HepG2 (cell line): Measurements from ENCODE around the gene DRAXIN. TPM values are rescaled to one million over a fixed set of nuclear protein-coding genes. Genes with fewer than 3 reads are reported as not detected.
"Not testable (repeated sequence)": the region's sequence is repeated elsewhere in the genome, so short reads cannot be mapped to it uniquely, and the experiment has no call there.

Source experiments
- ATAC-seq: fragments of 200-7000 bp; cut with Tn5 transposase; 3 replicates; pipeline ENCODE4 v1.9.1; 2020; ENCODE audit warnings: mild to moderate bottlenecking, moderate library complexity
- BruUV-seq: library from RNA; stranded (reverse); fragments of 400-500 nt; replicated peaks from 2 replicates; lab custom pipeline; 2021; lab: Mats Ljungman, UMichigan
- CTCF ChIA-PET: fragments of 300-600 bp; formaldehyde crosslinking; extraction: SDS; loops from one replicate; lab custom pipeline; 2021; ENCODE audit warnings: low total read pairs, inconsistent platforms, low intra/inter-chr PET ratio; lab: Yijun Ruan, JAX
- POLR2A ChIA-PET: fragments of 350-600 bp; sonication (Branson Sonifier 250); formaldehyde crosslinking; loops from one replicate; lab custom pipeline; 2020; ENCODE audit warnings: antibody characterized with exemption, inconsistent platforms; lab: Yijun Ruan, JAX
- DNase-seq: peaks from one replicate; pipeline ENCODE4 v3.0.0-alpha.2; 2015; ENCODE audit warnings: low spot score
- FAIRE-seq: peaks from 3 replicates; lab custom pipeline; 2011; peaks lifted over from hg19 to GRCh38; lab: Jason Lieb, UNC
- H2AFZ ChIP-seq: one replicate; pipeline ENCODE4 v1.6.1; 2011; ENCODE audit warnings: low read length, inconsistent platforms
- H3K27ac ChIP-seq: fragments of 300-600 bp; 3 replicates; pipeline ENCODE4 v1.8.0; 2011; ENCODE audit warnings: mixed run types, mild to moderate bottlenecking, mixed read lengths, low read length, inconsistent platforms; ENCODE audit not compliant: insufficient read depth; ENCODE audit errors: extremely low read length
- H3K27me3 ChIP-seq, 2 experiments: fragments of 200-600 bp in 1 of 2; 2 replicates in 1 of 2; 3 replicates in 1 of 2; pipeline versions ENCODE4 v1.6.0 to v1.8.0; 2011; ENCODE audit warnings: low read length in 2 of 2, mild to moderate bottlenecking in 2 of 2, moderate library complexity in 2 of 2, inconsistent platforms in 1 of 2; ENCODE audit not compliant: insufficient read depth in 2 of 2, control insufficient read depth in 1 of 2
- H3K36me3 ChIP-seq, 2 experiments: fragments of 200-600 bp in 1 of 2; replicated peaks in 1 of 2; 2 replicates in 1 of 2; 3 replicates in 1 of 2; pipeline versions ENCODE4 v1.5.1 to v1.8.0; 2011; ENCODE audit warnings: low read length in 2 of 2, inconsistent platforms in 1 of 2; ENCODE audit not compliant: insufficient read depth in 2 of 2, control insufficient read depth in 1 of 2
- H3K4me1 ChIP-seq: 2 replicates; pipeline ENCODE4 v1.5.1; 2012; ENCODE audit warnings: low read length, inconsistent platforms; ENCODE audit not compliant: insufficient read depth
- H3K4me2 ChIP-seq: 2 replicates; pipeline ENCODE4 v1.6.0; 2011; ENCODE audit warnings: low read depth, low read length, inconsistent platforms
- H3K4me3 ChIP-seq, 3 experiments: fragments of 200-600 bp in 1 of 3; sonication (generic), shearing (Covaris generic) in 1 of 3; replicated peaks in 1 of 3; 2 replicates each; pipeline ENCODE4 v1.5.1; 2011 to 2016; ENCODE audit warnings: low read length in 3 of 3, inconsistent platforms in 2 of 3, low read depth in 2 of 3, mild to moderate bottlenecking in 2 of 3, control low read depth in 1 of 3, mixed read lengths in 1 of 3; ENCODE audit not compliant: insufficient read depth in 1 of 3
- H3K79me2 ChIP-seq: one replicate; pipeline ENCODE4 v1.6.1; 2011; ENCODE audit warnings: low read length, inconsistent platforms; ENCODE audit not compliant: insufficient read depth
- H3K9ac ChIP-seq: 2 replicates; pipeline ENCODE4 v1.6.0; 2011; ENCODE audit warnings: mild to moderate bottlenecking, low read depth, low read length, inconsistent platforms; ENCODE audit not compliant: insufficient read depth
- H3K9me3 ChIP-seq: 2 replicates; pipeline ENCODE4 v1.5.1; 2012; ENCODE audit warnings: mild to moderate bottlenecking, low read length
- H4K20me1 ChIP-seq: 2 replicates; pipeline ENCODE4 v1.6.0; 2011; ENCODE audit warnings: inconsistent platforms, mild to moderate bottlenecking, low read length, moderate library complexity; ENCODE audit not compliant: insufficient read depth
- CTCF ChIP-seq: sonication (generic); formaldehyde crosslinking; IDR thresholded peaks from 2 replicates; pipeline ENCODE4 v1.5.0; 2020; ENCODE audit warnings: mild to moderate bottlenecking, missing genetic modification reagents, moderate library complexity
- KDM1A ChIP-seq: IDR thresholded peaks from 2 replicates; pipeline ENCODE4 v1.6.1; 2016; ENCODE audit warnings: missing compliant biosample characterization
- MIER2 ChIP-seq: IDR thresholded peaks from 2 replicates; pipeline ENCODE4 v1.6.1; 2016; ENCODE audit warnings: missing biosample characterization, missing genetic modification reagents
- POLR2A ChIP-seq, 2 experiments: IDR thresholded peaks; 2 replicates each; pipeline ENCODE4 v1.6.1; 2011; ENCODE audit warnings: low read depth in 2 of 2, low read length in 2 of 2, mild to moderate bottlenecking in 1 of 2, moderate library complexity in 1 of 2; ENCODE audit not compliant: insufficient read depth in 1 of 2
- RAD21 ChIP-seq: fragments of 450-650 bp; formaldehyde crosslinking; IDR thresholded peaks from 2 replicates; pipeline ENCODE4 v1.5.0; 2020; ENCODE audit warnings: mild to moderate bottlenecking
- SMC3 ChIP-seq: IDR thresholded peaks from 2 replicates; pipeline ENCODE4 v1.6.1; 2011; ENCODE audit warnings: low read length, improper control_type of control experiment
- STAG1 ChIP-seq: sonication (generic); formaldehyde crosslinking; IDR thresholded peaks from 2 replicates; pipeline ENCODE4 v1.4.0; 2020; ENCODE audit warnings: missing genetic modification reagents
- TSC22D2 ChIP-seq: sonication (generic); formaldehyde crosslinking; IDR thresholded peaks from 2 replicates; pipeline ENCODE4 v1.5.1; 2020; ENCODE audit warnings: missing genetic modification reagents, mild to moderate bottlenecking, borderline replicate concordance
- ZFY ChIP-seq: sonication (generic); formaldehyde crosslinking; IDR thresholded peaks from 2 replicates; pipeline ENCODE4 v1.4.0; 2020; ENCODE audit warnings: missing genetic modification reagents
- ZNF574 ChIP-seq: sonication (generic); formaldehyde crosslinking; IDR thresholded peaks from 2 replicates; pipeline ENCODE4 v1.4.0; 2020; ENCODE audit warnings: missing genetic modification reagents
- ZNF580 ChIP-seq: IDR thresholded peaks from 2 replicates; pipeline ENCODE4 v1.6.1; 2016; ENCODE audit warnings: low read depth, borderline replicate concordance
- ZNF629 ChIP-seq: sonication (generic); formaldehyde crosslinking; conservative IDR thresholded peaks from 2 replicates; pipeline ENCODE4 v1.5.0; 2020; ENCODE audit warnings: missing genetic modification reagents
- ZNF746 ChIP-seq: sonication (generic); formaldehyde crosslinking; IDR thresholded peaks from 2 replicates; pipeline ENCODE4 v1.8.0; 2022; ENCODE audit warnings: mild to moderate bottlenecking, missing genetic modification reagents
- WGBS: methylation state at CpG from one replicate; pipeline ENCODE4 v1.1.6; 2017; ENCODE audit warnings: low lambda C conversion rate; 5-methylcytosine and 5-hydroxymethylcytosine counted together
- in situ Hi-C: cut with HindIII; loops from 2 replicates; pipeline ENCODE4 v1.10.0; 2017; ENCODE audit warnings: low pct_unique_long_range_greater_than_20kb; ENCODE audit not compliant: extremely low pct_ligation_motif_present
- intact Hi-C: fragments of 100-400 bp; cut with micrococcal nuclease; formaldehyde crosslinking; loops from one replicate; pipeline ENCODE4 v1.10.0; 2022; ENCODE audit not compliant: unreplicated experiment
- polyA plus RNA-seq, 8 experiments: library from polyadenylated mRNA; depleted of rRNA in 3 of 8; stranded (reverse) in 7 of 8; unstranded in 1 of 8; fragments of >200 nt; fragmentation: Illumina TruSeq in 4 of 8; extraction: Trizol in 4 of 8; gene quantifications; 2 replicates each; pipeline versions ENCODE4 v1.2.1 to v1.2.3, GENCODE V29; 2011 to 2016; ENCODE audit warnings: low read depth in 4 of 8, missing spikeins in 1 of 8, mixed read lengths in 1 of 8; ENCODE audit not compliant: insufficient read depth in 1 of 8
- total RNA-seq, 5 experiments: library from RNA; depleted of rRNA; stranded (reverse); fragments of >200 nt; fragmentation: Illumina TruSeq; extraction: Trizol; gene quantifications; 2 replicates each; pipeline ENCODE4 v1.2.3, GENCODE V29; 2016; ENCODE audit warnings: low read depth in 1 of 5
- TF ChIP-seq, protein P1 (sequence below): sonication (generic); formaldehyde crosslinking; IDR thresholded peaks from 2 replicates; pipeline ENCODE4 v1.4.0; 2020; ENCODE audit warnings: low read depth, missing genetic modification reagents

DRAXIN gene
- total and polyA plus RNA-seq, 2 of the 13 experiments (the other 11 are each of a cell fraction or from before 2014, with no cell fraction given): 0.02 TPM; not detected in 1

DNA sequence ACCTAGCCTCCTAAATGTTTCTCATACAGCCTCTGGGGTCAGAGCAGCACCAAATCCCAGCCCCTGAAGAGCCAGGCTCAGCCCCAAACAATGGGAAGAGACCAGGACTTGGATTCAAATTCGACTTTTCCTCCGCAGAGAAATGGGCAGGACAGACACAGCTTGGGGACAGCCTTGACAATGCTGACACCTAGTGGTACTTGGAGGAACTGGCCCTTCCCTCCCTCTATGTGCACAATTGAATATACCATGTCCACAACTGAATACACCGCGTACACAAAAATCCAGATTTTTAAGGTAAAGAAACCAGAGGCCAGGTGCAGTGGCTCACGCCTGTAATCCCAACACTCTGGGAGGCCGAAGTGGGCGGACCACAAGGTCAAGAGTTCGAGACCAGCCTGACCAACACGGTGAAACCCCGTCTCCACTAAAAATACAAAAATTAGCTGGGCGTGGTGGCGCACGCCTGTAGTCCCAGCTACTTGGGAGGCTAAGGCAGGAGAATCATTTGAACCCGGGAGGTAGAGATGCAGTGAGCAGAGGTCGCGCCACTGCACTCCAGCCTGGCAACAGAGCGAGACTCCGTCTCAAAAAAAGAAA is 49.0 kb upstream of the DRAXIN start:
- in situ Hi-C loops: loop anchor here (5.0 to 25.0 kb wide), 3 partner anchors 300 to 605 kb away; partner anchors contain the start of gene MASP2
- intact Hi-C loops: loop anchor here (1.0 kb wide), 1 partner anchor 305 kb away; no protein-coding TSS in a partner anchor
- POLR2A ChIA-PET: interaction anchor here (0.7 kb wide), 1 partner anchor 11 kb away, joined by 4 read pairs; no protein-coding TSS in a partner anchor
- TF ChIP-seq ZNF574 (CRISPR knock-in tag): 0 out of 2 replicates have a peak, but pooled peaks have one; percentile 27
- TF ChIP-seq ZFY: peak; percentile 22; the same call in 1 of the 2 replicates
- TF ChIP-seq TSC22D2: 0 out of 2 replicates have a peak, but pooled peaks have one; percentile 46
- TF ChIP-seq ZNF629: peak; percentile 63
- TF ChIP-seq, protein P1, sequence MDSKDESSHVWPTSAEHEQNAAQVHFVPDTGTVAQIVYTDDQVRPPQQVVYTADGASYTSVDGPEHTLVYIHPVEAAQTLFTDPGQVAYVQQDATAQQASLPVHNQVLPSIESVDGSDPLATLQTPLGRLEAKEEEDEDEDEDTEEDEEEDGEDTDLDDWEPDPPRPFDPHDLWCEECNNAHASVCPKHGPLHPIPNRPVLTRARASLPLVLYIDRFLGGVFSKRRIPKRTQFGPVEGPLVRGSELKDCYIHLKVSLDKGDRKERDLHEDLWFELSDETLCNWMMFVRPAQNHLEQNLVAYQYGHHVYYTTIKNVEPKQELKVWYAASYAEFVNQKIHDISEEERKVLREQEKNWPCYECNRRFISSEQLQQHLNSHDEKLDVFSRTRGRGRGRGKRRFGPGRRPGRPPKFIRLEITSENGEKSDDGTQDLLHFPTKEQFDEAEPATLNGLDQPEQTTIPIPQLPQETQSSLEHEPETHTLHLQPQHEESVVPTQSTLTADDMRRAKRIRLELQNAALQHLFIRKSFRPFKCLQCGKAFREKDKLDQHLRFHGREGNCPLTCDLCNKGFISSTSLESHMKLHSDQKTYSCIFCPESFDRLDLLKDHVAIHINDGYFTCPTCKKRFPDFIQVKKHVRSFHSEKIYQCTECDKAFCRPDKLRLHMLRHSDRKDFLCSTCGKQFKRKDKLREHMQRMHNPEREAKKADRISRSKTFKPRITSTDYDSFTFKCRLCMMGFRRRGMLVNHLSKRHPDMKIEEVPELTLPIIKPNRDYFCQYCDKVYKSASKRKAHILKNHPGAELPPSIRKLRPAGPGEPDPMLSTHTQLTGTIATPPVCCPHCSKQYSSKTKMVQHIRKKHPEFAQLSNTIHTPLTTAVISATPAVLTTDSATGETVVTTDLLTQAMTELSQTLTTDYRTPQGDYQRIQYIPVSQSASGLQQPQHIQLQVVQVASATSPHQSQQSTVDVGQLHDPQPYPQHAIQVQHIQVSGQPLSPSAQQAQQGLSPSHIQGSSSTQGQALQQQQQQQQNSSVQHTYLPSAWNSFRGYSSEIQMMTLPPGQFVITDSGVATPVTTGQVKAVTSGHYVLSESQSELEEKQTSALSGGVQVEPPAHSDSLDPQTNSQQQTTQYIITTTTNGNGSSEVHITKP (CRISPR knock-in tag): peak; percentile 78
- TF ChIP-seq MIER2 (CRISPR knock-in tag): peak; percentile 66; the same call in 1 of the 2 replicates
- TF ChIP-seq RAD21: peak; percentile 89
- TF ChIP-seq ZNF746 (CRISPR knock-in tag): 0 out of 2 replicates have a peak, but pooled peaks have one; percentile 28
- peak; percentile 34; the same call in 1 of the 2 replicates for TF ChIP-seq ZNF580 (CRISPR knock-in tag)
- TF ChIP-seq STAG1 (CRISPR knock-in tag): peak; percentile 94
- peak; percentile 92 for TF ChIP-seq CTCF
- peak; percentile 79 for TF ChIP-seq SMC3
- TF ChIP-seq POLR2A (IDR thresholded peaks at IDR 0.05; ENCODE audit: insufficient read depth in 1 of 2, low read depth in 2 of 2, low read length in 2 of 2): 0 out of 4 replicates have a peak, but pooled peaks of 1 of the 2 experiments have one; percentile 2
- TF ChIP-seq KDM1A (CRISPR knock-in tag): 0 out of 2 replicates have a peak, but pooled peaks have one; percentile 23

More for the DNA sequence above, 49.0 kb upstream of the DRAXIN start:
- H3K9me3 ChIP-seq, H3K4me1 ChIP-seq, H3K9ac ChIP-seq, H3K4me2 ChIP-seq, H3K36me3 ChIP-seq, H2AFZ ChIP-seq, BruUV-seq, H3K4me3 ChIP-seq, H3K79me2 ChIP-seq, H3K27ac ChIP-seq, H3K27me3 ChIP-seq: not testable (repeated sequence)
- ATAC-seq: peak; percentile 71
- CTCF ChIA-PET: interaction anchor here (1.1 to 2.0 kb wide), 5 partner anchors 77 to 605 kb away, joined by 3 to 19 read pairs (median 6); partner anchors contain the start of gene DISP3
- peaks cover 16% of the 10 kb centered on the region; the same call in 1 of the 2 replicates for H4K20me1 ChIP-seq
- peak; percentile 92 for FAIRE-seq
- DNase-seq: peak; percentile 44
- whole genome bisulfite sequencing: 64% methylated on average over 18 of the region's 18 CpGs
